ENCODE results near the gene PARK7. TPM values are rescaled to one million over a fixed set of nuclear protein-coding genes. Genes with fewer than 3 reads are reported as not detected.

Gene PARK7
- total RNA-seq, 1 experiment from 2014 or later = 370 TPM

GRCh38 chr1:7971024-7971423 is 9.5 kb downstream of the PARK7 start:
- POLR2A ChIA-PET = no interaction called here
- DNase-seq (ENCODE audit: low read depth, low spot score) = no peak

More at GRCh38 chr1:7971024-7971423, 9.5 kb downstream of the PARK7 start:
- no peak overlapping the region for H3K9ac ChIP-seq (ENCODE audit: low read length)
- no peaks in the 10 kb centered on the region for H3K9me3 ChIP-seq (ENCODE audit: control insufficient read depth in 1 of 2, insufficient read depth in 1 of 2, low read depth in 1 of 2, low read length in 2 of 2)
- RAD21 ChIA-PET (ENCODE audit: low non-redundant PET in 1 of 2, low total read pairs in 2 of 2, uncharacterized antibody in 2 of 2, unreplicated experiment in 2 of 2) = no interaction called here
- intact Hi-C loops (cut with micrococcal nuclease) = loop anchor here (10.0 kb wide), 1 partner anchor 744 kb away; no protein-coding TSS in a partner anchor
- H3K9me2 ChIP-seq (ENCODE audit: insufficient read depth) = no peaks in the 10 kb centered on the region
- H3K79me2 ChIP-seq (ENCODE audit: insufficient read depth, low read length) = peaks cover 67% of the 10 kb centered on the region
- no peak overlapping the region for H2AFZ ChIP-seq (ENCODE audit: low read depth, low read length, poor library complexity, severe bottlenecking)
- no TSS peak for BruUV-seq (replicated peaks)
- peaks cover 5% of the 10 kb centered on the region; the same call in 1 of the 2 replicates for H4K20me1 ChIP-seq (ENCODE audit: insufficient read depth)
- no peak overlapping the region for H3K4me3 ChIP-seq (replicated peaks in 1 of 2; ENCODE audit: low read depth in 1 of 2, low read length in 2 of 2)
- TF ChIP-seq TCF7L2 (IDR thresholded peaks at IDR 0.05; ENCODE audit: borderline replicate concordance, extremely low read depth, insufficient read depth, insufficient read length) (no peak), EZH2 (IDR thresholded peaks at IDR 0.05) (no peak), FOSL1 (IDR thresholded peaks at IDR 0.05; ENCODE audit: low read depth) (no peak), SRF (IDR thresholded peaks at IDR 0.05; ENCODE audit: low read depth) (no peak), YY1 (IDR thresholded peaks at IDR 0.05; ENCODE audit: extremely low read depth, insufficient replicate concordance, low read depth, low read length) (no peak), CEBPB (IDR thresholded peaks at IDR 0.05; ENCODE audit: low read depth) (no peak), RAD21 (IDR thresholded peaks at IDR 0.05; ENCODE audit: low read depth) (no peak), ZBTB33 (IDR thresholded peaks at IDR 0.05; ENCODE audit: extremely low read depth, insufficient replicate concordance, low read length) (no peak), EGR1 (IDR thresholded peaks at IDR 0.05; ENCODE audit: low read depth) (no peak), CBX3 (IDR thresholded peaks at IDR 0.05; ENCODE audit: low read depth) (no peak), SIN3A (IDR thresholded peaks at IDR 0.05; ENCODE audit: low read depth) (no peak), JUND (IDR thresholded peaks at IDR 0.05) (no peak), SP1 (IDR thresholded peaks at IDR 0.05; ENCODE audit: low read depth) (no peak), EZH2phosphoT487 (IDR thresholded peaks at IDR 0.05; ENCODE audit: borderline replicate concordance) (no peak)
- H3K27ac ChIP-seq (ENCODE audit: low read depth, low read length) = no peak overlapping the region
- H3K27me3 ChIP-seq (ENCODE audit: insufficient read depth, low read length) = no peaks in the 10 kb centered on the region
- H3K4me2 ChIP-seq (ENCODE audit: low read length) = no peak overlapping the region
- ATAC-seq = no peak
- H3K4me1 ChIP-seq (ENCODE audit: control insufficient read depth in 1 of 2, insufficient read depth in 2 of 2, low read length in 2 of 2) = peaks cover 0 to 3% of the 10 kb centered on the region in 2 experiments; a peak in 1 of 4 replicates
- H3K36me3 ChIP-seq (ENCODE audit: control insufficient read depth in 1 of 2, insufficient read depth in 2 of 2, low read length in 2 of 2) = peaks cover 40 to 63% of the 10 kb centered on the region in 2 experiments
- CTCF ChIA-PET = no interaction called here
